ENCODE results near the gene TLR8.

- no peak for TF ChIP-seq CTCF (CRISPR knock-in tag; IDR thresholded peaks at IDR 0.05)
- TF ChIP-seq POLR2AphosphoS5 (IDR thresholded peaks at IDR 0.05; ENCODE audit: low read depth, low read length), result no peak
- TF ChIP-seq EHMT2 (IDR thresholded peaks at IDR 0.05; ENCODE audit: borderline replicate concordance, low read depth, low read length), result no peak
- TF ChIP-seq PAX8 (CRISPR knock-in tag; IDR thresholded peaks at IDR 0.05; ENCODE audit: borderline replicate concordance), result no peak
- no peak for TF ChIP-seq TARDBP (CRISPR knock-in tag; IDR thresholded peaks at IDR 0.05)
- TF ChIP-seq SP1 (IDR thresholded peaks at IDR 0.05), result no peak
- no peak for TF ChIP-seq SP1 (CRISPR knock-in tag; IDR thresholded peaks at IDR 0.05)
- TF ChIP-seq JUNB (CRISPR knock-in tag; IDR thresholded peaks at IDR 0.05; ENCODE audit: borderline replicate concordance), result no peak
- TF ChIP-seq STAT6 (CRISPR knock-in tag; IDR thresholded peaks at IDR 0.05; ENCODE audit: borderline replicate concordance), result no peak
- no peak for TF ChIP-seq BATF2 (CRISPR knock-in tag; IDR thresholded peaks at IDR 0.05)
- TF ChIP-seq SIN3A (IDR thresholded peaks at IDR 0.05; ENCODE audit: borderline replicate concordance, low read depth, low read length), result no peak
- no peak for TF ChIP-seq REXO4 (CRISPR knock-in tag; IDR thresholded peaks at IDR 0.05; ENCODE audit: borderline replicate concordance)
These were observed 40.0 kb downstream of the TLR8 start for GRCh38 chrX:12946406-12946805.

All from HepG2 (cell line).